ENCODE data around the gene LRP2BP.
"Not testable (repeated sequence)": the region's sequence is repeated elsewhere in the genome, so short reads cannot be mapped to it uniquely, and the experiment has no call there.

The LRP2BP gene

GRCh38 chr4:185362570-185362969, 33.2 kb downstream of the LRP2BP start:
- DNase-seq (ENCODE audit: extremely low read depth in 1 of 2, low read depth in 1 of 2): not testable (repeated sequence)

GRCh38 chr4:185361872-185362271, 33.9 kb downstream of the LRP2BP start:
- DNase-seq (ENCODE audit: extremely low read depth in 1 of 2, low read depth in 1 of 2): no peak

DNA sequence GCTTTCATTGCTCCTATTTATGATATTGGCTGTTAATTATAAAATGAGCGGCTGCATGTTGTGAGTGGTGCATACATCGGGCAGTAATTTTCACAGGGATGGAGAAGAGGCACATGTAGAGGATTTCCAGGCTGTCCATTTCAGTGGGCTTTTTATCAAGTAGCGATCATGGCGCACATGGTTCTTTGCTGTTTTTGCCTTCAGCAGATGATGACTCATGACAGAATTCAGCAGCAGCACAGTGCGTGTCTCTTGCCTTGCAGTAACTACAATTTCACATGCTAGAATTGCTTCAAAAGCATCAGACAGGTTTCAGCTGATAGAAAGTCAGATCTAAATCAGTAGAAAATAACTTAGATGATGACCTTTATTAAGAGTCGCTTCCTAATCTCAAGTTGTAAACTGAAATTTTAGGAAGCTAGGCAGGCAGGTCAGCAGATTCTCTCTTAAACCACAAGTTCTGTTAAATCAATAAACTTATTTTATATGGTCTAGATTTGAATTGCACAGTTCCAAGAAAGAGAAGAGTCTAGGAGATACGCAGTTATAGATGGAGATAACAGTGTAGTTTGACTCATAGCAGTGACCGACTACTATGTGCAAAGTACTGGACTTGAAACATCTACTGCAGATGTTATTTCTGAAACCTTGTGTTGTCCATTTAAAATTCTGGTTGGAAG, 35.8 kb downstream of the LRP2BP start:
- DNase-seq (ENCODE audit: extremely low read depth in 1 of 2, low read depth in 1 of 2): no peak

- DNase-seq (ENCODE audit: extremely low read depth in 1 of 2, low read depth in 1 of 2): no peak
Measured at GRCh38 chr4:185358959-185359358, 36.8 kb downstream of the LRP2BP start.

GRCh38 chr4:185358514-185358913, 37.2 kb downstream of the LRP2BP start:
- no peak for DNase-seq (ENCODE audit: extremely low read depth in 1 of 2, low read depth in 1 of 2)

DNA sequence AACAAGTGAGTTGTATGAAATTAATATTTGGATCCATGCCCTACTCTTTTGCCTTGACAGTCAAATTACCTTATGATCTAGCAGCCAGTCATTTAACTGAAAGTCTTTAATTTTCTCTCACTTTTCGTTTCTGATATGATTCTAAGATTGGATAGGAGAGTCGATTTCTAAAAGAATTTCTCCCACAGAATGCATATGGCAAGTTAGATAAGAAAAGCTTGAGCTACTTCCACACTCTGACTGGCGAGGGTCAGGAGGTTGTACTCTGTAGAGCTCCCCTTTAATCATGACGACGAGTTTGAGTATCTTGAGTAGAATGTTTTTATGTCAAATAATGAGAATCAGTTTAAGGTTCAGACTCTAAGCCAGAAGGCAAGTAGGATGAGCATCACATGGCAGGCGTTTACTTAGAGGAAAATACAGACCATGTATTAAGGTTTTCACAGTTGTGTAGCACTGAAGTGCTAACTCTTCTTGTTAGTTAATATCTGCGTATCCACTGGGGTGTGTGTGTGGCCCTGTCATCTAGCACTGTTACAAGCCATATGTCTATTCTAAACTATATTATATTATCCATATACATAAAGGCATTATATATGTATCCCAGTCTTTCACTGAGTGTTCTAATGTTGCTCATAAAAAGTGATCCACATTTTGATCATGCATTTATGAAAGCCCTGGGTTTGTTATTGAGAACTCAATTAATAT, 37.8 kb downstream of the LRP2BP start:
- no peak for DNase-seq (ENCODE audit: extremely low read depth in 1 of 2, low read depth in 1 of 2)

DNA sequence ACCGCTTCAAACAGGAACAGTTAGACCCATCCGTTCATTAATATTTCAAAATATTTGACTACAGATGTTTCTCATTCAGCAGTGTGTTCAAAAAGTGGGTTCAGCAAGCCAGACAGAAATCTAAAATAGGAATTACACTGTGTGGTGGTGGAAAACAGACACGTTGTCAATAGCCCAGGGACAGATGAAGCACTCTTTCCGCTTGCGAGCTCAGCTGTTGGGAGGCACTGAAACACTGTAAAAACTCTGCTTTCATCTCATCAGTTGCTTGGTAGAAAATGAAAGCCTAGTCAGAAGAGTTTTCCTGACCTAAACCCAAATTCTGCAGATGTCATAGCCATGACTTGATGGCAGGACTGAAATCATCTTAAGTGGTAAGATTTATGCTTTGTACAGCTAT, 38.5 kb downstream of the LRP2BP start:
- DNase-seq (ENCODE audit: extremely low read depth in 1 of 2, low read depth in 1 of 2): no peak

- DNase-seq (ENCODE audit: extremely low read depth in 1 of 2, low read depth in 1 of 2): no peak
Measured at GRCh38 chr4:185352741-185353140, 43.0 kb downstream of the LRP2BP start.

GRCh38 chr4:185352202-185352601, 43.5 kb downstream of the LRP2BP start:
- DNase-seq (ENCODE audit: extremely low read depth in 1 of 2, low read depth in 1 of 2): no peak

DNA sequence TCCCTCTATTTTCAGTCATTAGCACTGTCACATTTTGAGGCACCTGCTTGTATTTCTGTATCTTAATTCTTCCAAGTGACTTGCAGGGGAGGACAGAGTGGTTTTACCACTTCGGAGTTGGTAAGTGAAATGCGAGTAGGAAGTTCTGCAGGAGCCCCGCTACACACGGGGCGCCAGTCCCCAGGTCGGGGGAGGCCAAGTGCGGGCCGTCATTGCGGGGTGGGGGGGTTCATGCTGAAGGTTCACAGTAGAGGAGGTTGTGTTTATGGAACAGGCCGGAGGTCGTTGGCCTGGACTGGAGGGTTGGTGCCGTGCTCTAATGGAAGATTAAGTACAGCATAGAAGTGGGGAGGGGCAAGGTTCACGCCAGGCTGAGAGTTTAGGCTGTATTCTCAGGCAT, 44.0 kb downstream of the LRP2BP start:
- no peak for DNase-seq (ENCODE audit: extremely low read depth in 1 of 2, low read depth in 1 of 2)

DNA sequence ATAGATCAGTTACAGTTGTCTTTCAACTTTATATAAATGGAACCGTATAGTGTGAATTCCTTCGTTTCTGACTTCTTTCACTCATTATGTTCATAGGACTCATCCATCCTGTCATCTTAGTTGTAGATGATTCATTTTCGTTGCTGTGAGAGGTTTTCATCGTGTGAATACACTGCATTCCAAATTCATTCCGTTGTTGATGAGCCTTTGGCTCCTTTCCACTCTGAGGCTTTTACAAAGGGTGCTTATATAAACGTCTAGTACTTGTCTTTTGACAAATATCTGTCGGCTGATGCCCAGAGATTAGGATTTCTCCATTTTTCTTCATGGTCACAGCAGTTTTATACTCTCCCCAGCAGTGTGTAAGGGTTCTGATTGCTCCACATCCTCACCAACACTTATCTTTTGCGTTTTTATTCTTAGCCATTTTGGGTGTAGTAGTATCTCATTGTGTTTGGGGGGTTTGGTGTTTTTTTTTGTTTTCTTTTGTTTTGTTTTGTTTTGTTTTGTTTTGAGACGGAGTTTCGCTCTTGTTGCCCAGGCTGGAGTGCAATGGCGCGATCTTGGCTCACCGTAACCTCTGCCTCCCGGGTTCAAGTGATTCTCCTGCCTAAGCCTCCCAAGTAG, 48.6 kb downstream of the LRP2BP start:
- no peak for DNase-seq (ENCODE audit: extremely low read depth in 1 of 2, low read depth in 1 of 2)

- no peak for DNase-seq (ENCODE audit: extremely low read depth in 1 of 2, low read depth in 1 of 2)
Measured at GRCh38 chr4:185344743-185345538, 50.8 kb downstream of the LRP2BP start.

GRCh38 chr4:185343726-185344581, 51.8 kb downstream of the LRP2BP start:
- no peak for DNase-seq (ENCODE audit: extremely low read depth in 1 of 2, low read depth in 1 of 2)

DNA sequence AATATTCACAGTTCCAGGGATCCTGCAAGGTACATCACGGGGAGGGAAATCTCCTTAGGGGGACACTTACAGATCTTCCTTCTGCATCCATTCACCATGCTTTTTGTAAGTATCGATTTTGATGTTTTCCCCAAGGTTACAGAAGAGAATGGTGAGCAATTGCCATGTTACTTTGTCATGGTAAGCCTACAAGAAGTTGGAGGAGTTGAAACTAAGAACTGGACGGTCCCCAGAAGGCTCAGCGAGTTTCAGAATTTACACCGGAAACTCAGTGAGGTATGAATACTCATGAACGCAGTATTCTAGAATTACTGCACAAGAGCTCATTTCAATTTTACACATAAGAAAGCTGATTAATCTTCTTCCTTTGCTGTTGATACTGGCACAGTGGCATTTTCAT, 53.9 kb downstream of the LRP2BP start:
- DNase-seq (ENCODE audit: extremely low read depth in 1 of 2, low read depth in 1 of 2): no peak

GRCh38 chr4:185341377-185341776, 54.3 kb downstream of the LRP2BP start:
- no peak for DNase-seq (ENCODE audit: extremely low read depth in 1 of 2, low read depth in 1 of 2)

DNA sequence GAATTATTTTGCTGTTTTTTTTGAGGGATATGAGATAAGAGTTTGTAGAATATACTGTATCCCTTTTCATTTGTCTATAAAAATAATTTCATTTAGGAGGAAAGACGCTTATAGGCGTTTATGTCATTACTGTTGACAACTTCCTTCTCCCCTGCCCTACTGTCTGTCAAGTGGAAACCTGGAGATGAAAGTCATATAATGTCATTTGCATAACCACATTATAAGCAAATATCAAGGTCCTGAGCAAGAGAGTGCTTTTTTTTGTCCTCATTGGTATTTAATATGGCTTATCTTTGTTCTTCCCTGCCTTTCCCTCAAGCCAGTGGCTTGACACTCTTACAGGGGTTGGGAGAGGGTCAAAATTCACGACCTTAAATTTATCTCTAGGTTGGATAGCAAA, 55.8 kb downstream of the LRP2BP start:
- no peak for DNase-seq (ENCODE audit: extremely low read depth in 1 of 2, low read depth in 1 of 2)

DNA sequence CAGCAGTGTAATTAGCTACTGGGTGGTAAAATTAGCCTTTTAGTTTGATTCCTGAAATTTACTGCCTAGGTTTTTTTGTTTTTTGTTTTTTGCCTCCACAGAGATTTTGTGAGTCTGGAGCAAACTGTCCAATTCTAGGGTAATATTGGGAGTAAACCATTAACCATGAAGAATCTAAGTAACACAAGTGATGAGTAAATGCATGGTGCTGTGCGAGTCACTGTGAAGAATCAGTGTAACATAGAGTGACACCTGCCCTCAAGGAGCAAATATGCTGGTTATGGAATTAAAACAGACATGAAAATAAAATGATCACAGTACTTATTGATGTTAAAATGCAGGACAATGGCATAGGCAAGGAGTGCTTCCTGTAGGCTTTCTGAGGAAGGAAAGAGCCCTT, 60.1 kb downstream of the LRP2BP start:
- DNase-seq (ENCODE audit: extremely low read depth in 1 of 2, low read depth in 1 of 2): no peak

DNA sequence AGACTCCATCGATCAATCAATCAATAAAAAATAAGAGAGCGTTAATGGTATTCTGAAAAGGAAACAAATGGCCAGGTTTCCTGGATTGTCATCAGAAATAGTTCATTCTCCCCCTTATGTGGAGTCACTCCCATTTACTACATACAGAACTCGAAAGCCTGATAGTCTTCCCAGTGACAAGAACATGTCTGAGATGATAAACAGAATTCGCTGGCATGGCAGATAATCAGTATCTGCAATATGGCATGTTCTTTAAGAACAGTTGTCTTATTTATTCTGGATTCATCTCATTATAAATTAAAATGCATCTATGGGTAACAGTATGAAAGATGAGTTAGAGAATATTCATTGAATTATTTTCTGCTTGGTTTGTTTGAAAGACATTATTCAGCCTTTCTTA, 61.4 kb downstream of the LRP2BP start:
- no peak for DNase-seq (ENCODE audit: extremely low read depth in 1 of 2, low read depth in 1 of 2)

GRCh38 chr4:185332575-185333464, 62.9 kb downstream of the LRP2BP start:
- no peak for DNase-seq (ENCODE audit: extremely low read depth in 1 of 2, low read depth in 1 of 2)
